HL-60 (cell line): ENCODE results near the gene ATP2B1.

ENCODE experiments used
- CTCF ChIP-seq: IDR thresholded peaks from one replicate; pipeline ENCODE4 v1.5.1; 2011; ENCODE audit warnings: low read length, control low read depth, inconsistent platforms; ENCODE audit not compliant: insufficient read depth
- GABPA ChIP-seq: IDR thresholded peaks from 2 replicates; pipeline ENCODE4 v1.6.1; 2012; ENCODE audit warnings: low read depth

- TF ChIP-seq CTCF (no peak), GABPA (no peak)
These were observed 58.4 kb downstream of the ATP2B1 start for GRCh38 chr12:89650239-89650638.
